Immature natural killer cell (primary cell): ENCODE data around the gene TAOK2. TPM values are rescaled to one million over a fixed set of nuclear protein-coding genes. Genes with fewer than 3 reads are reported as not detected.

ENCODE experiments used
- DNase-seq, 3 donors: peaks; one replicate each; pipeline ENCODE4 v3.0.0; 2022; ENCODE audit warnings: mixed read lengths in 1 of 3
- H3K27ac Mint-ChIP-seq, 6 donors: one replicate each; pipeline ENCODE4 v1.8.0; 2020; ENCODE audit warnings: mixed read lengths in 6 of 6, mild to moderate bottlenecking in 5 of 6, inconsistent platforms in 4 of 6, moderate library complexity in 3 of 6
- H3K27me3 Mint-ChIP-seq, 3 donors: one replicate each; pipeline ENCODE4 v1.8.0; 2020 to 2021; ENCODE audit warnings: low read depth in 3 of 3, mild to moderate bottlenecking in 3 of 3, mixed read lengths in 3 of 3, moderate library complexity in 3 of 3, inconsistent platforms in 1 of 3
- H3K36me3 Mint-ChIP-seq, 3 donors: one replicate each; pipeline ENCODE4 v1.8.0; 2020; ENCODE audit warnings: mixed read lengths in 3 of 3, inconsistent platforms in 2 of 3, mild to moderate bottlenecking in 2 of 3
- H3K4me1 Mint-ChIP-seq, 2 donors: one replicate each; pipeline ENCODE4 v1.8.0; 2020; ENCODE audit warnings: inconsistent platforms in 2 of 2, mild to moderate bottlenecking in 2 of 2, mixed read lengths in 2 of 2, moderate library complexity in 1 of 2
- H3K4me3 Mint-ChIP-seq, 5 donors: one replicate each; pipeline ENCODE4 v1.8.0; 2020; ENCODE audit warnings: mild to moderate bottlenecking in 5 of 5, mixed read lengths in 5 of 5, inconsistent platforms in 3 of 5, moderate library complexity in 3 of 5
- H3K9me3 Mint-ChIP-seq, 6 donors: one replicate each; pipeline ENCODE4 v1.8.0; 2020; ENCODE audit warnings: mild to moderate bottlenecking in 6 of 6, mixed read lengths in 6 of 6, inconsistent platforms in 4 of 6, moderate library complexity in 3 of 6
- polyA plus RNA-seq, 3 donors: library from polyadenylated mRNA; unstranded; fragments of 300-500 nt; fragmentation: Illumina TruSeq; gene quantifications; one replicate each; pipeline ENCODE4 v1.2.3, GENCODE V29; 2021

The TAOK2 gene
- polyA plus RNA-seq, 3 donors from 2014 or later, result 2.1 to 10.7 (median 3.0) TPM

- Mint-ChIP-seq H3K27me3 (peaks cover 0 to 2% (median 0%) of the 10 kb centered on the region in 3 donors), H3K9me3 (no peaks in the 10 kb centered on the region), H3K27ac (peak overlapping the region in 1 of 6 donors; percentile 40), H3K4me3 (no peak overlapping the region), H3K4me1 (peaks cover 0 to 2% of the 10 kb centered on the region in 2 donors), H3K36me3 (peaks cover 14 to 44% (median 26%) of the 10 kb centered on the region in 3 donors)
- no peak for DNase-seq
Measured at GRCh38 chr16:29987371-29988085, 13.9 kb downstream of the TAOK2 start.

DNA sequence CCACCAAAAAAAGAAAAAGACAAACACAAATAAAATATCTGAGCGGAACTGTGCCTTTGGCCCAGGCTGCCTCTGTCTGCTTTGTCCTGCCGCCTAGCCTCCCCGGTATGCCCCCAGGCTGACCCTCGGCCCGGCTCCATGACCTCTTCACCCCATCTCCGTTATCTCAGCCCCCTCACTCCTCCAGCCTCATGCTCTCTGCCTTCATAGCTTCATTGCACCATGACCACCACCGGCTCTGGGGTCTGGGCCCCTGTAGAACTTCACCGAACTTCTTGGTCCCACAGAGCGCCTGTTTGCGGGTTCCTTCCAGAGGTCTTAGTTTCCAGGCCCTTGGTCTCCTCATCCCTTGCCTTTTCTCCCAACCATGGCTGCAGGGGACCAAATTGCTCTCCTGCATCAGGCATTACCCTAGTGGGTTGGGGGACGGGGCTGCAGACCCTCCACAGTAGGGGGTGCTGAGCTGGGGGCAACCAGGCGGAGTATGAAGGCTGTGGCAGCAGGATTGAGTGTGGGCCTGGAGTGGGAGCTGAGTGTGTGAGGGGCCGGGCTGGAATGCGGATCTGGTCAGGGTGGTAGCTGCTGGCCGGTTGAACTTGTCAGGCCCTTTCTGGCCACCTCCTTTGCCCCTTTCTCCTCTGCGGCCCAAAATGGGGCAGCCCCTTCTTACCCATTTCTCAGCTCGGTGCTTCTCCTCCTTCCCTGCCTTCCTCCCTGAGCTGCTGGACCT, 14.8 kb downstream of the TAOK2 start:
- Mint-ChIP-seq H3K4me3 (no peak overlapping the region), H3K4me1 (peaks cover 0 to 4% of the 10 kb centered on the region in 2 donors), H3K27me3 (no peaks in the 10 kb centered on the region), H3K36me3 (peaks cover 11 to 40% (median 23%) of the 10 kb centered on the region in 3 donors), H3K27ac (peak overlapping the region in 3 of 6 donors; percentile 1 to 39 (median 25)), H3K9me3 (no peaks in the 10 kb centered on the region)
- no peak for DNase-seq

- Mint-ChIP-seq H3K4me1 (peaks cover 3 to 6% of the 10 kb centered on the region in 2 donors), H3K9me3 (no peaks in the 10 kb centered on the region), H3K4me3 (no peak overlapping the region), H3K27me3 (peaks cover 0 to 2% (median 0%) of the 10 kb centered on the region in 3 donors), H3K27ac (peak overlapping the region in 1 of 6 donors; percentile 25), H3K36me3 (peaks cover 8 to 33% (median 16%) of the 10 kb centered on the region in 3 donors)
- DNase-seq, result no peak
Measured at GRCh38 chr16:29989111-29989858, 15.6 kb downstream of the TAOK2 start.

GRCh38 chr16:29990034-29990433, 16.4 kb downstream of the TAOK2 start:
- H3K36me3 Mint-ChIP-seq, result peaks cover 8 to 28% (median 13%) of the 10 kb centered on the region in 3 donors
- no peak for DNase-seq
- no peak overlapping the region for H3K4me3 Mint-ChIP-seq
- peaks cover 9 to 11% of the 10 kb centered on the region in 2 donors for H3K4me1 Mint-ChIP-seq
- H3K27me3 Mint-ChIP-seq, result peaks cover 0 to 2% (median 0%) of the 10 kb centered on the region in 3 donors
- H3K27ac Mint-ChIP-seq, result no peak overlapping the region
- H3K9me3 Mint-ChIP-seq, result no peaks in the 10 kb centered on the region

GRCh38 chr16:29990883-29991570, 17.4 kb downstream of the TAOK2 start:
- DNase-seq, result no peak
- Mint-ChIP-seq H3K27ac (peak overlapping the region in 1 of 6 donors; percentile 40), H3K4me1 (peaks cover 11 to 18% of the 10 kb centered on the region in 2 donors), H3K9me3 (no peaks in the 10 kb centered on the region), H3K4me3 (no peak overlapping the region), H3K36me3 (peaks cover 8 to 22% (median 9%) of the 10 kb centered on the region in 3 donors), H3K27me3 (peaks cover 5 to 9% (median 9%) of the 10 kb centered on the region in 3 donors)

DNA sequence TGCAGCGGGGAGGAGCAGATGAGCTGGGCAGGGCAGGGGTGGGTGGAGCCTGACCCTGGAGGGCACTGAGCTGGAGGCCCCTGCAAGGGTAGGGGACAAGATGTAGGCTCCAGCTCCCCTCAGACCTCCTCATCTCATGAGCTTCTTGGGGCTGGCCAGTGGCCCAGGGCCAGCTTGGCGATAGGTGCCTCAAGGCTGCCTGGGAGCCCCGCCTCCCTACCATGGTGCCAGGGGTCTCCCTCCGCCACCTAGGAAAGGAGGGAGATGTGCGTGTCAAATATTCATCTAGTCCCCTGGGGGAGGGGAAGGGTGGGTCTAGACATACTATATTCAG, 17.9 kb downstream of the TAOK2 start:
- Mint-ChIP-seq H3K4me3 (no peak overlapping the region), H3K4me1 (peaks cover 16 to 23% of the 10 kb centered on the region in 2 donors), H3K9me3 (no peaks in the 10 kb centered on the region), H3K36me3 (peaks cover 6 to 19% (median 9%) of the 10 kb centered on the region in 3 donors), H3K27me3 (peaks cover 5 to 11% (median 11%) of the 10 kb centered on the region in 3 donors), H3K27ac (no peak overlapping the region)
- no peak for DNase-seq

DNA sequence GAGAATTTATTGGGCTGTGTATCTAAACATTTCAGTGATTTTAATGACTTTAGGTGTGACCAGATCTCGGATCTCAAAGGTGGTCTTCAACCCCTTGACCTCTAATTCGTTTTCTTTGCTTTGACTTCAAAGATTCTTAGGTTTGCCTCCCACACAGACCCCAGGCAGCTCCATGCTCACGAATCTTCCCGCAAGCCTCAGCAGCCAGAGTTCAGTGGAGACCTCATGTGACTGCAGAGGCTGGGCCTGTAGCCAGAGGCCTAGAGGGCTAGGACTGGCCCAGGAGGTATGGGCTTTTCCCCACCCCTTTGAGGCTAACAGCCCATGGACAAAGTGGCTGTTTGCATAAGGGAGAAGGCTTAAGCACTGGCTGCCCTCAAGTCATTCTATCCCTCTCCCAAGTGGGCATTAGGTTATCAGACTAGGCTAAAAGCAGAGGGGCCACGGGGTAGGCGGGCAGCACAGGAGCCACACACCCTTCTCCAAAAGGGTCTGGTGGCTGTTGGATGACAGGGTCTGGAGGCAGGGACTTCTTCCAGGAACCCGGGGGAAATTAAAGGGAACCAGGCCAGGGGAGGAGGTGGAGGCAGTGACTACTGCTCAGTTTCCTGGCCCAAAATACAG, 18.8 kb downstream of the TAOK2 start:
- no peaks in the 10 kb centered on the region for H3K9me3 Mint-ChIP-seq
- H3K4me1 Mint-ChIP-seq, result peaks cover 23 to 28% of the 10 kb centered on the region in 2 donors
- H3K4me3 Mint-ChIP-seq, result peak overlapping the region in 3 of 5 donors; percentile 35 to 67 (median 44)
- DNase-seq, result no peak
- peaks cover 4 to 17% (median 9%) of the 10 kb centered on the region in 3 donors for H3K36me3 Mint-ChIP-seq
- peaks cover 5 to 11% (median 11%) of the 10 kb centered on the region in 3 donors for H3K27me3 Mint-ChIP-seq
- H3K27ac Mint-ChIP-seq, result peak overlapping the region in 2 of 6 donors; percentile 16 to 53

- H3K4me1 Mint-ChIP-seq, result peaks cover 31% of the 10 kb centered on the region in 2 donors
- no peak overlapping the region for H3K27ac Mint-ChIP-seq
- H3K9me3 Mint-ChIP-seq, result no peaks in the 10 kb centered on the region
- peaks cover 5 to 11% (median 11%) of the 10 kb centered on the region in 3 donors for H3K27me3 Mint-ChIP-seq
- peak overlapping the region in 2 of 5 donors; percentile 68 to 93 for H3K4me3 Mint-ChIP-seq
- H3K36me3 Mint-ChIP-seq, result peaks cover 4 to 11% (median 9%) of the 10 kb centered on the region in 3 donors
- no peak for DNase-seq
Measured at GRCh38 chr16:29993191-29993902, 19.7 kb downstream of the TAOK2 start.

- Mint-ChIP-seq H3K4me1 (peaks cover 30 to 35% of the 10 kb centered on the region in 2 donors), H3K9me3 (no peaks in the 10 kb centered on the region), H3K4me3 (peak overlapping the region; percentile 13 to 93 (median 53)), H3K36me3 (peaks cover 1 to 11% (median 6%) of the 10 kb centered on the region in 3 donors), H3K27ac (peak overlapping the region in 5 of 6 donors; percentile 29 to 79 (median 64)), H3K27me3 (peaks cover 5 to 11% (median 11%) of the 10 kb centered on the region in 3 donors)
- no peak for DNase-seq
Measured at GRCh38 chr16:29993903-29994599, 20.4 kb downstream of the TAOK2 start.

DNA sequence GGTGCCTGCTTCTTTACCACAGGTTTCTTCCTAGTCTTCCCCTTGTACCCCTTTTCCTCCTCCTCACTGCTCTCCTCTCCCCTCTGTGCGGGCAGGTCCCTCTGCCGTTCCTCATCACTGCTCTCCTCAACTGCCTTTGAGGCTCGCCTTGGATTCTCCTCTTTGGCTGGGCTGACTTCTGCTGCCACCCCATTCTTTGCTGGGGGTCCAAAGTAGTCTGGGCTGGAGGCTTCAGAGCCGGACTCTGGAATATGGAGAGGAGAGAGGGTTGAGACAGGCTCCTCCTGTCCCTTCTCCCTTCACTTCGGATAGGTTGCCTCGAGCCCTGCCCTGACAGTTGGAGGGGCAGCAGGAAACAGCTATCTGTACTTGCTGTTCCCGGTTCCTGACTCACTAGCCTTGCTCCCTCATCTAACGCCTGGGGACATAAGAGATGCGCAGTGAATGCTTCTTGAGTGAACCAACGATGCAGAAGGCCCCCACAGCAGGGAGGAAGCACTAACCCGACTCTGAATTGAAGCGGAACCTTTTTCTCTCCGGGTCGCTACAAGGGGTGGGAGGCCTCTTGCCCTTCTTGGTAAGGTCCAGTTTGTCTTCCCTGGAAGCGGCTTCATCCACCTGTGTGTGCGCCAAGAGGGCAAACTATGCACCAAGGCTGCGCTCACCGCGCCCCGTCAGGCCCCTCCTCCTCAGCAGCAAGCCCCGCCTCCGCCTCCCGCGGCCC, 21.1 kb downstream of the TAOK2 start:
- Mint-ChIP-seq H3K36me3 (peaks cover 4 to 11% (median 5%) of the 10 kb centered on the region in 3 donors), H3K27me3 (peaks cover 5 to 11% (median 11%) of the 10 kb centered on the region in 3 donors), H3K4me1 (peaks cover 32 to 35% of the 10 kb centered on the region in 2 donors), H3K27ac (peak overlapping the region; percentile 95 to 98 (median 97)), H3K4me3 (peak overlapping the region; percentile 93 to 98 (median 97)), H3K9me3 (no peaks in the 10 kb centered on the region)
- no peak for DNase-seq

DNA sequence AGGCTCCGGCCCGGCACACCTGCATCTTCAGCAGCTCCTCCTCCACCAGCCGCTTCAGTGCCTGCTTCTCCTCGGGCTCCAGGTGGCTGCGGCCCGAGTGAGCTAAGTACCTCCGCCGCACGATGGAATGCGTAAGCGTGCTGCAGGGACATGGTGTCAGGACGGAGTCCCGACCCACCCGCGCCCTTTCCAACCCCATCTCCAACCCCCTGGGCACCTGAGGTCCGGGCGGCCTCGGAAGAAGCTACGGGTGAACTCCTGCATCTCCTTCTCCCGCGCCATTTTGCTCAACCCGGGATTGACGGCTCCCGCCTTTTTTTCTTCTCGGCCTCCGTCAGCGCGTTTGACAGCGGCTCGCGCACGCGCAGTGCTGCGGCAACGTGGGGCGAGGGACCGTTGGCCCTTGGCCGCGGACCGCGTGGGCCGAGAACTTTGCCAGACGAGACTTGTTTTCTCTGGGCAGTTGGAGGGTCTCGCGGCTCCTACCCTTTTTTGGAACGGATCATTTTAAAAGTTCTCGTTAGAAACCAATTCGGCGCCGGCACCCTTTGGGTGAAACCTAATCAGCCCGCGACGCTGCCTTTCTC, 21.7 kb downstream of the TAOK2 start, which contains the start of gene HIRIP3:
Gene HIRIP3, minus strand, starts transcription at position 294 of the 587 bp plus-strand sequence. Its CDS starts 12 bp downstream, at position 282.
- peaks cover 32 to 35% of the 10 kb centered on the region in 2 donors for H3K4me1 Mint-ChIP-seq
- peak; percentile 84 to 87 (median 86) for DNase-seq
- H3K27me3 Mint-ChIP-seq, result peaks cover 5 to 11% (median 11%) of the 10 kb centered on the region in 3 donors
- peak within 1 kb of the TSS; percentile 95 to 98 (median 97) for H3K27ac Mint-ChIP-seq
- no peaks in the 10 kb centered on the region for H3K9me3 Mint-ChIP-seq
- peaks cover 2 to 9% (median 4%) of the 10 kb centered on the region in 3 donors for H3K36me3 Mint-ChIP-seq
- H3K4me3 Mint-ChIP-seq, result peak within 1 kb of the TSS; percentile 93 to 98 (median 97)
